ENCODE measurements around the gene FOCAD.

Gene FOCAD

GRCh38 chr9:20989923-20990341, 305.9 kb downstream of the FOCAD start:
- no peaks in the 10 kb centered on the region for H3K79me2 ChIP-seq
- H3K36me3 ChIP-seq (ENCODE audit: control insufficient read depth, insufficient read depth, low read length), result no peaks in the 10 kb centered on the region
- H3K27ac ChIP-seq, result no peak overlapping the region
- no peak overlapping the region for H3K4me3 ChIP-seq (ENCODE audit: low read depth, low read length)
- no peak for TF ChIP-seq CTCF (IDR thresholded peaks at IDR 0.05)
- no peaks in the 10 kb centered on the region for H3K9me3 ChIP-seq (ENCODE audit: control insufficient read depth, low read length)
- no peak overlapping the region for H2AFZ ChIP-seq
- no peak overlapping the region for H3K4me2 ChIP-seq (ENCODE audit: low read length)
- no peaks in the 10 kb centered on the region for H3K4me1 ChIP-seq
- no peak overlapping the region for H3K9ac ChIP-seq
- no peaks in the 10 kb centered on the region for H3K27me3 ChIP-seq (ENCODE audit: control insufficient read depth, insufficient read depth, low read length)

GRCh38 chr9:20990867-20991266, 306.8 kb downstream of the FOCAD start:
- H2AFZ ChIP-seq, result no peak overlapping the region
- peaks cover 6% of the 10 kb centered on the region for H3K4me1 ChIP-seq
- no peak overlapping the region for H3K4me3 ChIP-seq (ENCODE audit: low read depth, low read length)
- no peaks in the 10 kb centered on the region for H3K36me3 ChIP-seq (ENCODE audit: control insufficient read depth, insufficient read depth, low read length)
- TF ChIP-seq CTCF (IDR thresholded peaks at IDR 0.05), result no peak
- no peak overlapping the region for H3K27ac ChIP-seq
- H3K9ac ChIP-seq, result no peak overlapping the region
- H3K4me2 ChIP-seq (ENCODE audit: low read length), result no peak overlapping the region
- H3K9me3 ChIP-seq (ENCODE audit: control insufficient read depth, low read length), result no peaks in the 10 kb centered on the region
- H3K79me2 ChIP-seq, result no peaks in the 10 kb centered on the region
- no peaks in the 10 kb centered on the region for H3K27me3 ChIP-seq (ENCODE audit: control insufficient read depth, insufficient read depth, low read length)

- H3K9ac ChIP-seq, result no peak overlapping the region
- H3K4me3 ChIP-seq (ENCODE audit: low read depth, low read length), result no peak overlapping the region
- peaks cover 7% of the 10 kb centered on the region for H3K4me1 ChIP-seq
- no peaks in the 10 kb centered on the region for H3K36me3 ChIP-seq (ENCODE audit: control insufficient read depth, insufficient read depth, low read length)
- no peaks in the 10 kb centered on the region for H3K9me3 ChIP-seq (ENCODE audit: control insufficient read depth, low read length)
- no peak overlapping the region for H3K27ac ChIP-seq
- no peaks in the 10 kb centered on the region for H3K27me3 ChIP-seq (ENCODE audit: control insufficient read depth, insufficient read depth, low read length)
- H3K4me2 ChIP-seq (ENCODE audit: low read length), result no peak overlapping the region
- no peak overlapping the region for H2AFZ ChIP-seq
- no peak for TF ChIP-seq CTCF (IDR thresholded peaks at IDR 0.05)
- H3K79me2 ChIP-seq, result no peaks in the 10 kb centered on the region
Observed at GRCh38 chr9:20994486-20994885, 310.4 kb downstream of the FOCAD start.

GRCh38 chr9:20995616-20996015, 311.6 kb downstream of the FOCAD start:
- Histone ChIP-seq H3K4me3 (ENCODE audit: low read depth, low read length) (no peak overlapping the region), H3K9ac (no peak overlapping the region), H3K36me3 (ENCODE audit: control insufficient read depth, insufficient read depth, low read length) (no peaks in the 10 kb centered on the region), H3K9me3 (ENCODE audit: control insufficient read depth, low read length) (no peaks in the 10 kb centered on the region), H3K27ac (no peak overlapping the region), H2AFZ (no peak overlapping the region), H3K79me2 (no peaks in the 10 kb centered on the region), H3K27me3 (ENCODE audit: control insufficient read depth, insufficient read depth, low read length) (no peaks in the 10 kb centered on the region), H3K4me2 (ENCODE audit: low read length) (no peak overlapping the region), H3K4me1 (peaks cover 7% of the 10 kb centered on the region)
- TF ChIP-seq CTCF (IDR thresholded peaks at IDR 0.05), result no peak

GRCh38 chr9:20996809-20997208, 312.8 kb downstream of the FOCAD start:
- peaks cover 7% of the 10 kb centered on the region for H3K4me1 ChIP-seq
- TF ChIP-seq CTCF (IDR thresholded peaks at IDR 0.05), result no peak
- no peak overlapping the region for H3K9ac ChIP-seq
- no peak overlapping the region for H3K4me3 ChIP-seq (ENCODE audit: low read depth, low read length)
- no peak overlapping the region for H2AFZ ChIP-seq
- H3K9me3 ChIP-seq (ENCODE audit: control insufficient read depth, low read length), result no peaks in the 10 kb centered on the region
- H3K27me3 ChIP-seq (ENCODE audit: control insufficient read depth, insufficient read depth, low read length), result no peaks in the 10 kb centered on the region
- no peaks in the 10 kb centered on the region for H3K36me3 ChIP-seq (ENCODE audit: control insufficient read depth, insufficient read depth, low read length)
- no peak overlapping the region for H3K27ac ChIP-seq
- H3K79me2 ChIP-seq, result no peaks in the 10 kb centered on the region
- H3K4me2 ChIP-seq (ENCODE audit: low read length), result no peak overlapping the region
